Left lobe of liver (tissue), 2 donors: ENCODE data around the gene PDGFB. TPM values are rescaled to one million over a fixed set of nuclear protein-coding genes. Genes with fewer than 3 reads are reported as not detected.
A peak's percentile ranks its signal among the peaks of the same experiment; 100 is the strongest.
"Not testable (repeated sequence)": the region's sequence is repeated elsewhere in the genome, so short reads cannot be mapped to it uniquely, and the experiment has no call there.

ENCODE experiments used
- ATAC-seq: fragments of 200-7000 bp; cut with Tn5 transposase; one replicate; pipeline ENCODE4 v1.9.1; 2020; ENCODE audit warnings: mild to moderate bottlenecking, moderate library complexity
- DNase-seq: peaks from one replicate; pipeline ENCODE4 v3.0.0-alpha.2; 2020; ENCODE audit warnings: low spot score
- total RNA-seq: library from RNA; stranded (reverse); gene quantifications from one replicate; pipeline ENCODE4 v1.2.1, GENCODE V29; 2021
- donor health status: DM: no; HTN: no; CAD: no; lungs with moderate emphysema.
- donor health status: DM: no; HTN: yes; CAD: no.

Gene PDGFB
- total RNA-seq, 1 donor from 2014 or later: 0.43 TPM

GRCh38 chr22:39229075-39229474, 15.7 kb downstream of the PDGFB start:
- ATAC-seq: no peak
- no peak for DNase-seq

- ATAC-seq: no peak
- no peak for DNase-seq
Observed at GRCh38 chr22:39227542-39228272, 17.1 kb downstream of the PDGFB start.

GRCh38 chr22:39226353-39226752, 18.4 kb downstream of the PDGFB start:
- no peak for ATAC-seq
- no peak for DNase-seq

GRCh38 chr22:39225591-39225990, 19.2 kb downstream of the PDGFB start:
- ATAC-seq: no peak
- DNase-seq: no peak

- ATAC-seq (no peak), DNase-seq (no peak)
Observed at GRCh38 chr22:39224550-39224949, 20.2 kb downstream of the PDGFB start.

GRCh38 chr22:39223091-39223710, 21.6 kb downstream of the PDGFB start:
- DNase-seq: no peak
- ATAC-seq: no peak

- no peak for DNase-seq
- ATAC-seq: no peak
Observed at GRCh38 chr22:39221999-39222686, 22.6 kb downstream of the PDGFB start.

GRCh38 chr22:39220890-39221850, 23.6 kb downstream of the PDGFB start:
- DNase-seq: no peak
- ATAC-seq: no peak

- no peak for DNase-seq
- ATAC-seq: no peak
Observed at GRCh38 chr22:39220450-39220849, 24.3 kb downstream of the PDGFB start.

- DNase-seq (no peak), ATAC-seq (no peak)
Observed at GRCh38 chr22:39219071-39220039, 25.4 kb downstream of the PDGFB start.

DNA sequence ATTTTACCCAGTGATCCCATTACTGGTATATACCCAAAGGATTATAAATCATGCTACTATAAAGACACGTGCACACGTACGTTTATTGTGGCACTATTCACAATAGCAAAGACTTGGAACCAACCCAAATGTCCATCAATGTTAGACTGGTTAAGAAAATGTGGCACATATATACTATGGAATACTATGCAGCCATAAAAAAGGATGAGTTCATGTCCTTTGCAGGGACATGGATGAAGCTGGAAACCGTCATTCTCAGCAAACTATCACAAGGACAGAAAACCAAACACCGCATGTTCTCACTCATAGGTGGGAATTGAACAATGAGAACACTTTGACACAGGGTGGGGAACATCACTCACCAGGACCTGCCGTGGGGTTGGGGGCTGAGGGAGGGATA, 26.4 kb downstream of the PDGFB start:
- not testable (repeated sequence) for DNase-seq, ATAC-seq

- DNase-seq: no peak
Observed at GRCh38 chr22:39216143-39216490, 28.7 kb downstream of the PDGFB start.

GRCh38 chr22:39215426-39216142, 29.2 kb downstream of the PDGFB start:
- ATAC-seq: peak; percentile 45
- no peak for DNase-seq

More at GRCh38 chr22:39216143-39216490, 28.7 kb downstream of the PDGFB start:
- no peak for ATAC-seq

- DNase-seq (no peak), ATAC-seq (no peak)
Observed at GRCh38 chr22:39215070-39215396, 29.7 kb downstream of the PDGFB start.

DNA sequence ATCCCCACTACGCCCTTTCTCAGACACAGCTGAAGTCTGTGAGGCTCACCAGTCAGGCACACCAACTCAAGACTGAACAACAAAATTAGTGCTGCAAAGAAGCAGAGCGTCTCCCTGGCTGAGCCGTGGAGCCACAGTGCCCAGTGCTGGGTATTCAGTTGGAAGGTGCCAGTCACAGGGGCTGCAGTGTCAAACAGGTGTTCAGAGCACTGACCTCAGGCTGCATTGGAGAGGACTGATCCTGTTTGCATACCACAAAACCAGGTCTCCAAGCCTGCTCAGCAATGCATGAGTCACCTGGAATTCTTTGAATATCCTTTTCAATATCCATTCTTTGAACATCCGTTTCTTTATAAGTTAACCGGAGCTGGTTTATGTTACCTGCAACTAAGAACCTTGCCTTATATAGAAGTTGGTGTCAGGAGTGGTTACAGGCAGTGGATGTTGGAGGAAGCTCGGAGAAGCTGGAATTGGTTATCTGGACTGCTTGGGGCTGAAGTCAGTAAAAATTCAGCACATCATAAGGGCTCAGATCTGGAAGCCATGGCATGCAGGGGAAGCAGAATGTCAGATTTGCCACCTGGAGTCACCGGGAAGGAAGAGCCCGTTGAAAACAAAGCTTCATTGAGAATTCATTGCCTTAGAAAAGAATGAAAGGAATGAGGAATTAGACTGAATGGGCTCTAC, 30.3 kb downstream of the PDGFB start:
- ATAC-seq: no peak
- DNase-seq: no peak

DNA sequence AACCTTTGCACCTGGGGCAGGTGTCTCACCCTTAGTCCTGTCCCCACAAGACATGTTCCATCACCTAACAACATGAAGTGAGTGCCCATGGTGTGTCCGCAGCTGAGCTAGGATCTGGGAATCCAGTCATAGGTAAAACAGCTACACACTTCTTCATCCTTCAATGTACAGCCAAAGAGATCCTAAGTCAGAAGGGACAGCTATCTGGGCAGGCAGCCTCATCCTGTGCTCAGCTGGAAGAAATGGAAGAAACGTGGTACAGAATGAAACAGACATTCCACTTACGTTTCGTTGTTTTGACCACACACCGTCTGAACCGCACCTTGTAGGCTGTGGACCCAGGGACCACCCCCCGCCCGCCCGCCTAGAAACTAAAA, 30.8 kb downstream of the PDGFB start:
- DNase-seq: no peak
- no peak for ATAC-seq

DNA sequence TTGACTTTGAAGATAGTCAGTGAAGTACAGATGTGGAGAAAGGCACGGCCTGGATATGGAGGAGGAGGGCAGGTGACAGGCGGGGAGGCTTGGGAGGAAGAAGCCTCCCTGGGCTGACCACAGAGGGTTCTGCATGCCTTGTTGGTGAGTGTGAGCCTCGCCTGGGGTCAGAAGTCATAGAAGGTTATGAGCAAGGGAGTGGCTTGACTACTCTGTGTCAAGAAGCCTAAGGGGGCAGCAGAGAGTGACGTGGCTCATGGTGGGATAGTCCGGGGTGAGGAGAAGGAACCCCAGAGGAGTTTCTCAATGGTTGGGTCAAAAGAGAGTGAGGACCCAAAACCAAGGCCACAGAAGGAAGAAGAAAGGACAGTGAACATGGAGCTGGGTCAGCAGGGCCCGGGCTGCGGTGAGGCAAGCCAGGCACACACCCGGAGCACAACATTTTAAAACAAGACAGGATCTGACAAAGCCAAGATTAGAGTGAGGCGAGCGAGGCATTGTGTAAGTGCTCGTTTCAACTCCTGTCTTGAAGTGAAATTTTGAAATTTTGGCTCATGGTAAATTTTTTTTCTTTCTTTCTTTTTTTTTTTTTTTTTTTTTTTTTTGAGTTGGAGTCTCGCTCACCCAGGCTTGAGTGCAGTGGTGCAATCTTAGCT, 31.9 kb downstream of the PDGFB start:
- ATAC-seq (no peak), DNase-seq (no peak)

DNA sequence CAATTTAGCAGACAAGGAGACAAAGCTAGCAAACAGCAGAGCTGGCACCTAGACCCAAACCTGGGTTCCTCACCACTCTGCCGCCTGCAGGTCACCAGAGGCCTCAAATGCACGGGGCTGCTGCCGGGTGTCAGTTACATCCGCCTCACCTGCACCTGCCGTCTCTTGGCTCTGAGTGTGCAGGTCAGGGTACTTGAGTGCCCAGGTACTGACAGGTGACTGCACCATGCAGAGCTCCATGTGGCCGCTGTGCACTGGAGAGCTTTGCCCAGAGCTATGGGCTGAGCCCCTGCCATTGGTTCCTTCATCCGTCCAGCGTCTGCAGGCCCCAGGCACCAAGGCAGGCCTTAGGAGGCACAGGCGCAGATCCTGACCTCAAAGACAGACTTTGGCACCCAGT, 35.0 kb downstream of the PDGFB start:
- ATAC-seq (no peak), DNase-seq (no peak)
